ENCODE data around the gene SDCCAG8.

The SDCCAG8 gene

DNA sequence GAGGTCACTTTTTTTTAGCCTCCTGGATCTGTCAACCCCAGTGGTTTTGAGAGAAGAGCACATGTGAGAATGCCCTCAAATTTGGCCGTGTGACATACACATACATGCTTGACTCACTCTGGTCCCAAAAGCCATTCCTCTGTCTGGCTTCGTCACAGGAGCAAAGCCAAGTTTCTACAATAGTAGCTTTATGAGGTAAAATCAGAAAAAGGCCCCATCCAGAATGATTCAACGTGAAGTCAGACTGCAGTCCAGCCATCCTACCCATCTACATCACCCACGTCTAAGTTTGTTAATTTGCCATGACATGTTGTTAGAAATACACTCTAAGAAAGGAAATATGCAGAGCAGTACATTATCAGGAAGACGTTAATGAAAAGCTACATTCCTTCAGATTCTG, 245.2 kb downstream of the SDCCAG8 start:
- DNase-seq (ENCODE audit: low read depth in 2 of 2) = no peak

DNA sequence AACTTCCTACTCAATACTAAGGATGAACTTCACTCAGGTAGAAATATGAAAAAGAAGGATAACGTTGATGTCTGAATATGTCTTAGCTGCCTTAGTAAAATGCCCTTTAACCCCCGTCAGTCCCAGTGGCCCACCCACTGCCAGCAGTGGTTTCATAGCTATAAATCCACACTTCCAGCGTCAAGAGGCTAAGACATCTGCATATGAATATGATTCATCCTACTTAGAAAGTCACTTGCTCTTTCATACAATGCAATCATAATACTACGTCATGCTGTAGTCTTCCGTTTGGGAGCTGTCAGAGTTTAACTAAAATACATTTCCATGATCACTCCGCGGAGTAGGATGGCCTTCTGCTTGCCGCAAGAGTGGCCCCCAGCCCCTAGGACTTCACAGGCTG, 247.3 kb downstream of the SDCCAG8 start:
- DNase-seq (ENCODE audit: low read depth in 2 of 2) = no peak

DNA sequence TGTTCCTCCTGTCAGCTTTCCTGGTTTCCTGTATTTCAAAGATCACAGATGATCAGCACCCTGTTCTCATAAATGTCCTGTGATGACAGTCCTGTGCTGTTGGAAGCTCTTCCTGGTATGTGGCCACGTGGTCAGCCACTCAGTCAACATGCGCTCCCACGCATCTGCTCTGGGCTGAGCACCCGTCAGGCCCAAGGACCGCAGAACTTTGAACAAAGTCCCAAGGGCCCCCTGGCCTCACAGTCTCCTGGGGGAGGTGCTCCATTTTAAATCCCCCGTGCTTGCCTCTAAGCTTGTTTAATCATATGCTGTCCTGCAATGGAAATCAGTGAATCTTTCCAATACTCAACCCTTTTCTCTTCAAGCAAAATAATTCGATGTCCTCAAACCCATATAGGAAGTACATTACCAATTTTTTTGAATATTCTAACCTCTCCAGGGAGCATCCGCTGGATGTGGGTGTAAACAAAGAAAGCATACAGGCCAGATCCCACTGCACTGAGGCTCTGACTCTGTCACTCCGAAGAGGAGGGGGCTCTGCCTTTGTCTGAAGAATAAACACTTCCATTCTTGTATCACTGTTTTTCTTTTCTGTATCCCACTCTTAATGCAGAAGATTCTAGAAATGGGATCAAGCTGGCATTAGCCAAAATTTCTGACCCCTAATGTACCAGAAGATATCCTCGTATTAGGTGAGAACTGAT, 250.3 kb downstream of the SDCCAG8 start:
- no peak for DNase-seq (ENCODE audit: low read depth in 2 of 2)

DNA sequence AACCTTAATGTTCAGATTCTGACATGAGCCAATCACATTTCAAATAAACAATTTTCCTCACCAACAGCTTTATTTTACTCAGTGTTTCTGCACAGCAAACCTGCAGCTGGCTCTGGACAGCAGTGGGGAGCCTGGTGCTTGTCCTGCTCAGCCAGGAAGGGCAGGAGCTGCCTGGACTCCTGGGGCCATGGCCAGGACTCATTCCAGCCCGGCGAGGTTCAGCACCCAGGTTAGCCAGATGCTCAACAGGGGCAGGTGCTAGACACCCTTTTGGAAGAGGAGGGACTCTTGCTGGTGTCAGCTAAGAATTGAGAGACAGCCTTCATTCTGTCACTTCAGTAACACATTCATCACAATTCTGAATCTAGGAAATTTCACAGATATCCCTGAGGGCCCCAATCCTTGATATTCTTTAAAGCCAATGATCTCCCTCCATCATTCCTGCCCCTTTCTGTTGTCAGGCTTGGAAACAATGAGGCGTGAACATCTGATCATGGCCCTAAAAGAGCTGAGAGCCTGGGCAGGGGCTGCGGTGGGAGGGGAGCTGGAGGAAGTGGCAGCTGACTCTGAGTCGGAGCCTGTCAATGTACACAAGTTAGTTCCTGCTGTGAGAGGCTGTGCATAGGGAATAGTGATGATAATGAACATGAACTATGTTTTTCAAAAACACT, 251.3 kb downstream of the SDCCAG8 start:
- no peak for DNase-seq (ENCODE audit: low read depth in 2 of 2)

DNA sequence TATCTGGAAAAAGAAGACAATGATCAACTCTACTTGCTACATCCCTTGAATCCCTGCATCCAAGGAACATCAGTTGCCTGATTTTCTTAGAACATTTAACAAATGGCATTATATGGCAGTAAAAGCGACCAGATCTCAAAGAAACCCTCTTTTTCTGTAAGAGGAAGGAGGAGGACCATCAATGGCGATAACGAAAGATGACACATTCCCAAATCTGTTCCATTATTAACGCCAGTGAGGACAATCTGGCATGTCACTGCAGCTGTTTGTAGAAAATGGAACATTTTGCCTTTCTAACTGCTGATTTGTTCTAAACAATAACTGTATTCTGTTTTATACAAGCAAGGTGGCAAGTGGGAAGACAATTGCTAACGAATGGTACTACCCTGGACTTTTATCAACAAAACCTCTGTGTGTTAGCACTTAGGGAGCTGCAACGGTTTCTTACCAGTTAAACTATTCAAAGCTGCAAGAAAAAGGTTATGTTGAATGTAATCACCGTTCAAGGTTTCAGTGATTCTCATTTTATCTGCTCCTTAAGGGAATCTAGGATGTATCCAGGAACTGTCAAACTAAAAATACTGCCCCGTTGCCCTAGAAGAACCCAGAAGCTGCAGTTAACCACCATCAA, 251.9 kb downstream of the SDCCAG8 start:
- DNase-seq (ENCODE audit: low read depth in 2 of 2) = no peak

DNA sequence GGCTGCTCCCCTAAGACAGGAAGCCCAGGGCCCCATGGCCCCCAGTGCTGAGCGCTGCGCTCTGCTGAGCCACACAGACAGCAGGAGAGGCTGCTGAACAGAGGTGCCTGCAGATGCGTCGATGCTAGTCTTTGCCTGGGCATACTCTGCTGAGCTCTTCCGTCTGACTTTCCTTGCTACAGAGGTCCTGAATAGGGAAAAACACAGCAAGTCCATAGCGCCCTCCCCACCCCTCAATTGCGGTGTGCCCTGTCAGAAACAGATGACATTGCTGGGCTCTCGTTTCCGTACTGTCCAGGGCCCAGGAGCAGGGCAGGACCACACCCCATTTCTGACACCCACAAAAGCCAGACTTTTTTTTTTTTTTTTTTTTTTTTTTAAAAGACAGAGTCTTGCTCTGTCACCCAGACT, 252.5 kb downstream of the SDCCAG8 start:
- DNase-seq (ENCODE audit: low read depth in 2 of 2) = no peak

DNA sequence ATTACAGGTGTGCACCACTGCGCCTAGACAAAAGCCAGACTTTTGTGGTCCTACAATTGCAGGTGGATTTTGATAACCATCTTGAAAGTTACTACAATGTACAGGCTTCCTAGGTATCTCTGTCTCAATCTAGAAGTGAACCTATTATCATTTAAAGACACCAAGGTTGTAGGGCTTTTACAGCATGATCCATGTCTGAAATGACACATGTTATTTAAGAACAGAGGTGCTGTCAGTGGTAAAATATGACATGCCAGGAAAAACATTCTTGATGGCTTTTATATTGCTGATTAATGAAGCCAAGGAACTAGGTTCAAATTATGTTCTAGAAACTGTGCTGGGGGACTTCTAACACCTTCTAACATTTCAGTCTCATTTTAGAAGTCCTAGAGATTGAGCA, 253.1 kb downstream of the SDCCAG8 start:
- DNase-seq (ENCODE audit: low read depth in 2 of 2) = no peak

DNA sequence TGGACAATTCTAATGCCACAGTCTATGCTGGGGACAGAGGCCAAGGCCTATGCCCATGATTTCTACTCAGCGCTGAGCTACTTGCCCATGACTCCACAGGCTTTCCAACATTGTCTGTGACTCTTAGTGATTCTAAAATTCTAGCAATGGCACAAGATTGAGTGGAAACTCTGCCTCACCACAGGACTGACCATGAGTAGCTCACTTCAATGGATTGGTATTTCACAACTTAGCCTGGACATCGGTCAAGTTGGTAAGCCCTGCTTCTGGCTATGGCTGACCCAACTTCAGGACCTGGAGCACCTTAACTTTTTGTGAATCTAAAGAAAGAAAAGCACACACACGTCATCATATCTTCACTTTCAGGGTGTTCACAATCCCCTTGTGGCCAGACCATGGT, 255.1 kb downstream of the SDCCAG8 start:
- DNase-seq (ENCODE audit: low read depth in 2 of 2) = no peak

DNA sequence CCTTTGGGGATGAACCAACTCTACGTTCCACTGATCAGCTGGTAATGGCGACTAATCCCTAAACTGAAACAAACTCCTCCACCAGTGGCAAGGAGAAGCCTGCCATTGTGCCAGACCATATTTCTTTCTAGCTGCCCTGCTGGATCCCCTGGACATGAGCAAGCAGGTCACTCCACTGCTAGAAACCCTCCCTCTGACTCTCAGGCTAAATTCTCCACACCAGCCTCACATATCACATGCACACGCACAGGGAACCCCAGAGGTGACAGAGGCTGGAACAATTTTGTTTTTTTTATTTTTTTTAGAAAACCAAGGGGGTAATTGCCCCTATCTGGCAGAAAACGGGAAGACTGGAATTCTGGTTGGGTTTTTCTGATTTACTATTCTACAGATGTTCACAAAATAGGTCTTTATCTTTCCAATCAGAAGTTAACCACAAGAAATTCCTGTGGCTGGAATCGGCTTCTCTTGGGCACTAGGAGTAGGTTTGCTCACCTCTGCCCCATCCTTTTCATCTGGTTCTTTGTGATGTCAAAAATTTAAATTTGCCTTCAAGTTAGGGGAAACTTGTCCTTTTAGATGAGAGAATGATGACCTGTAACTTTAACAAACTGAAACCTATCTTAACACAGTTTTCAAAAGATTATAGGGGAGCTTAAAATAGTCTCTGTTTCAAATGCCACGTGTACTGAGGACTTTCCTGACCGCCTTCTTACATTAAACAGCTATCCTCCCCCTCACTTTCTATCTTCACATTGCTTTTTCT, 258.1 kb downstream of the SDCCAG8 start:
- no peak for DNase-seq (ENCODE audit: low read depth in 2 of 2)

DNA sequence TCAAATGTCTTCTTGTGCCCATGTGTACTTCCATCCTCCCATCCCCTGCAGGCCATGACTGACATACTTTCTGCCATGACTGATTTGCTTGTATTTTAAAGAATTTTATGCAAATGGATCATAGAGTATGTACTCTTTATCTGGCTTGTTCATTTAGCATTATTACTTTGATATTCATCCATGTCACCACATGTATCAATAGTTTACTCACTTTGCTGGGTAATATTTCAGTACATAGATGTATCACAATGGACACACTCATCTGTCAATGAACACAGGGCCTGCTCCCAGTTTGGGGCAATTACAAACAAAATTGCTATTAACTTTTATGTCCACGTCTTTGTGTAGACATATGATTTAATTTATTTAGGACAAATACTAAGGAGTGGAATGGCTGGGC, 259.1 kb downstream of the SDCCAG8 start:
- no peak for DNase-seq (ENCODE audit: low read depth in 2 of 2)

DNA sequence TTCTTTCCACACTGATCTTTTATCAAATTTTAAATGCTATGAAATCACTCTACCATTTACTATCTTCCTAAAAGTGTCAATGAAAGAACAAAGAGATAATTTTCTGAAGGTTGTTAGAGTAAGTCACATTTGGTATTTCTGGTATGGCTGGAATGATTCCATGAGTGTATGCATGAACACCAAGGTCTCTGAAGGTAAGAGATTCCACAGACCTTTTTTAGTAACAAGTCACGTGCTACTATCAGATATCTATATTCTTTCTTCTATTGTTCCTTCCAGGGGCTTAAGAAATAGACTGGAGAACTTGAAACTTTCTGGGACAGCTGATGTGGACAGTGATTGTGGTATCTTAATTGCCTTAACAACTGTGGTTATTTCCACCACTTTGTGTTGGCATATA, 265.0 kb downstream of the SDCCAG8 start:
- DNase-seq (ENCODE audit: low read depth in 2 of 2) = no peak

DNA sequence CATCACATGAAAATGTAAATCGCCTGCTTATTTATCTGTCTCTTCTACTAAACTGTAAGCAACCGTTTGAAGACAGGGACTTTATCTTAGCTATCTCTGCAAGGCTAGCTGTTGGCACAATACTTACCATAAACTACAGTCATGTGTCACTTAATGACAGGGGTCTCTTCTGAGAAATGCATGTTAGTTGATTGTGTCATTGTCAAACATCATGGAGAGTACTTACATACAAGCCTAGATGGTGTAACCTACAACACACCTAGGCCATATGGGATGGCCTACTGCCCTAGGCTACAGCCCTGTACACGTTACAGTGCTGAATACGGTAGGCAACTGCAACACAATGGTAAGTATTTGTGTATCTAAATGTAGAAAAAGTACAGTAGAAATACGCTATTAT, 267.9 kb downstream of the SDCCAG8 start:
- no peak for DNase-seq (ENCODE audit: low read depth in 2 of 2)

DNA sequence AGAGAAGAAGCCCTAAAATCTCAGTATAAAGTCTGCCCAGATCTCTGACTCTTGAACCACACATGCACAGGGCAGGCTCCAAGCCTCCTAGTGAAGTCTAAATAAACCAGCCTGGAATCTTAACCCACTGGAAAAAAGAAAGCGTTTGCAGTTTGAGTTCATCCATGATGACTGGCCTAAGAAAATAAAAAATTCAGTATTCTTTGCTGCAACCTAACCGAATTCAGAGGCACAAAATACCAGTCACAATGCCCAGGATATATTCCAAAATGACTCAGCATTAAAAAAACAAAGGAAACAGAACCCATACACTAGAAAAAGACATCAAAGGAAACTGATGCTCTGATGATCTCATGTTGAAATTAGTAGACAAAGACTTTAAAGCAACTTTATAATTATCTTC, 269.2 kb downstream of the SDCCAG8 start:
- DNase-seq (ENCODE audit: low read depth in 2 of 2) = no peak

DNA sequence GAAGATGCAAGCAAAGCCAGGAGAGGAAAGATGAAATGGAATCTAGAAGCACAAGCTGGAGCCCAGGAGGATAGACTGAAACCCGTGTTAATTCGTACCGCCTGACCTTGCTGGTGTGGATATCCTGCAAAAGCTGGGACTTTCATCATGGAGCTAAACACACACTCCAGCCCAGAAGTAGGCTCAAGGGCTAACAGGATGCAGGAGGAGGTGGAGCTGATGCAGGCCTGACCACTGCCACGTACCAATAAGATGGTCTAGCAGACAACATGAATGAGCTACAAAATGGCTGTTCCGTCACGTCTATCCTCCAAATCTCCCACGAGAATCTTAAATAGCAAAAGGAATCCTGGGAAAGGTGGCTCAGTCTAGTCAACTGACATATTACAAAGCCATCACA, 270.3 kb downstream of the SDCCAG8 start:
- DNase-seq (ENCODE audit: low read depth in 2 of 2) = no peak

DNA sequence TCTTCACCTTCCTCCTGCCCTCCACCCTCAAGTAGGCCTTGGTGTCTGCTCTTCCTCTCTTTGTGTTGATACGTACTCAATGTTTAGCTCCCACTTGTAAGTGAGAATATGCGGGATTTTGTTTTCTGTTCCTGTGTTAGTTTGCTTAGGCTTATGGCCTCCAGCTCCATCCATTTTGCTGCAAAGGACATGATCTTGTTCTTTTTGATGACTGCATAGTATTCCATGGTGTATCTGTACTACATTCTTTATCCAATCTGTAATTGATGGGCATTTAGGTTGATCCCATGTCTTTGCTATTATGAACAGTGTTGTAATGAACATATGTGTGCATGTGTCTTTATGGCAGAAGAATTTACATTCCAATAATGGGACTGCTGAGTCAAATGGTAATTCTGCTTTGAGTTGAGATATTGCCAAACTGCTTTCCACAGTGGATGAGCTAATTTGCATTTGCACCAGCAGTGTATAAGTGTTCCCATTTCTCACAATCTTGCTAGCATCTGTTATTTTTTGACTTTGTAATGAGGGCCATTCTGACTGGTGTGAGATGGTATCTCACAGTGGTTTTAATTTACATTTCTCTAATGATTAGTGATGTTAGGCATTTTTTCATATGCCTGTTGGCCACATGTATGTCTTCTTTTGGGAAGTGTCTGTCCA, 272.7 kb downstream of the SDCCAG8 start:
- DNase-seq (ENCODE audit: low read depth in 2 of 2) = no peak

DNA sequence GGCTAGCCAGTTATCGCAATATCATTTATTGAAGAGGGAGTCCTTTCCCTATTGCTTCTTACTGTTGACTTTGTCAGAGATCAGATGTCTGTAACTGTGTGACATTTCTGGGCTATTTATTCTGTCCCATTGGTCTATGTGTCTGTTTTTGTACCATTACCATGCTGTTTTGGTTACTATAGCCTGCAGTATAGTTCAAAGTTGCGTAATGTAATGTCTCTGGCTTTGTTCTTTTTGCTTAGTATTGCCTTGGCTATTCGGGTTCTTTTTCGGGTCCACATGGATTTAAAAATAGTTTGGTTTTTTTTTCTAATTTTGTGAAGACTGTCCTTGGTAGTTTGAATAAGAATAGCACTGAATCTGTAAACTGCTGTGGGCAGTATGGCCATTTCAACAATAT, 273.7 kb downstream of the SDCCAG8 start:
- no peak for DNase-seq (ENCODE audit: low read depth in 2 of 2)

DNA sequence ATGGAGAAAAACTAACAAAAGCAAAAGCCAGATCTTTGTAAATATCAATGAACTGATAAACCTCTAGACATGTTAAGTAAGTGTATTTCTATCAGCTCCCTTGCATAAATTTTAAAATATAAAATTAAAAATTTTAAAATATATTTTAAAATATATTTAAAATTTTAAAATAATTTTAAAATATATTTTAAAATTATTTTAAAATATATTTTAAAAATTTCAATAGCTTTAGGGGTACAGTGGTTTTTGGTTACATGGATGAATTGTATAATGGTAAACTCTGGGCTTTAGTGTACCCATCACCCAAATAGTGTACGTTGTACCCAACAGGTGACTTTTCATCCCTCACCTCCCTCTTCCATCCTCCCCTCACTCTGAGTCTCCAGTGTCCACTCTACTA, 279.2 kb downstream of the SDCCAG8 start:
- DNase-seq (ENCODE audit: low read depth in 2 of 2) = no peak

DNA sequence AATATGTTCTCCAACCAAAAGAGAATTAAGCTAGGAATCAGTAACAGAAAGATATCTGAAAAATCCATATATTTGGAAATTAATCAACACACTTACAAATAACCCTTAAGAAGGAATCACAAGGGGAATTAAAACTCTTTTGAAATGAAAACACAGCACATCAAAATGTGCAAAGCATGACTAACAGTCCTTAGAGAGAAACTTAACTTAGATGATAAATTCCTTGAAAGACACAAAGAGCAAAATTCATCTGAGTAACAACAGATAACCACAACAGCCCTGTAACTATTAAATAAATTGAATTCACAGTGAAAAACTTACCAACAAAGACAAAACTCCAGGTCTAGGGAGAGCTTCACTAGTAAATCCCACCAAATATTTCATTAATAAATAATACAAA, 283.8 kb downstream of the SDCCAG8 start:
- no peak for DNase-seq (ENCODE audit: low read depth in 2 of 2)

DNA sequence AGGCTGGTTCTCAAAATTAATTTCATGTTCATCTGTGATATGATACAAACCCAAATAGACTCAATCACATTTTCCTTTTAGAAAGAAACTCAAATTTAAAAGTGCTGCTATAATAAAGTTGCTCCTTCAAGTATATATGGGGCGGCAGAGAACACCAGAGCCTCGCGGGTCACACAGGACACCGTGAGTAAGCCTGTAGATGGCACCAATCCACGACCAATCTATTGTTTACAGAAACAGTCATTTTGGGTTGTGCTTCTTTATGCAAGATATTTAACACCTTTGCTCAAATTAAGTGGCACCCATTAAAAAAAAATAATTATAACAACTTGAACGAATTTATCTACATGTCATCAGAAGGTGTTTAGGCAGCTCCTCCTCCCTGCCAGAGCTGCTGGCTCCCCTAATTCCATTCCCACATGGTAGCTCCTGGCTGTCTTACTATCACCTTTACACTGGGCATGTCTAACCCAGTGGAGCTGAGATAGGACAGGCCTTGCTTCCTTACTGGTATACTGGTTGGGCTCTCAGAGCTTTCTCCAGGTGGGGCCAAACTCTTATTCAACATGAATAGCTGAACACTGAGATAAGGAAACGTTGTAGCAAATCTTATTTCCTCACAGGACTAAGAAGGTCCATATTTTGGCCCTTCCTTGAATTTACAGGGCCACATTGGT, 287.0 kb downstream of the SDCCAG8 start:
- no peak for DNase-seq (ENCODE audit: low read depth in 2 of 2)

DNA sequence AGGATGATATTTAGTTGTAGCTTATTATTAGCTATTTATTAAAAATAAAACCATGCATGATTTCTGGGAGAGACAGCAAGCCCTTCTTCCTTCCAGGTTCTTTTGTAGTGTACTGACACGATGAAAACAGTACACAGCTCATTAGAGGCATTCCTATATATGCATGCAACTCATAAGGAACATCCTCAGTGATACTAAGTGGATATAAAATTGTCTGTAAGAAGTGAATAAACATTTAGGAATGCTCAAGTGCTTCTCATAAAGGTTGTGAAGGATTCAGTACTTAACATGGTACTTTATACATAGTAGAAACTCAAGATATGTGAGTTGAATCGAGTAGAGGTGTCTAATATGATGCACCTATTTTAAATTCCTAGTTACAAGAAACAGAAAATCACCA, 287.7 kb downstream of the SDCCAG8 start:
- no peak for DNase-seq (ENCODE audit: low read depth in 2 of 2)

DNA sequence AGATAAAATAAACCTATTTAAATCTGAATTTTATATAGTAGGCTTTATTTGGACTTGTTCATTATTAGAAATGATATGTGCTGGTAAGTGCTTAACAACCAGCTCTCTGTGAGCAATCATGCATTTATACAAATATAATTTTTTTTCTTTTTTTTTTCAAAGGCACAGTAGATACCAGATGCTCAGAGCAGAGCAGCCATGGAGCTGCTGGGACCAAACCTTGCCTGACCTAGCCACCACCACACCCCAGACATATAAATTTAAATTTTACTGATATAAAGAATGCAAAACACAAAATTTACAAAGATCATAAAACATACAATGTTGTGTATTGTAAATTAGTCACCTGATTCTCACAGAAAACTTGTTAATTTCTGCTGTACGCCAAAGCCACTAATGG, 290.6 kb downstream of the SDCCAG8 start:
- DNase-seq (ENCODE audit: low read depth in 2 of 2) = no peak
